ENCODE results near the gene MAT2B.
"Not testable (repeated sequence)": the region's sequence is repeated elsewhere in the genome, so short reads cannot be mapped to it uniquely, and the experiment has no call there.

Gene MAT2B

DNA sequence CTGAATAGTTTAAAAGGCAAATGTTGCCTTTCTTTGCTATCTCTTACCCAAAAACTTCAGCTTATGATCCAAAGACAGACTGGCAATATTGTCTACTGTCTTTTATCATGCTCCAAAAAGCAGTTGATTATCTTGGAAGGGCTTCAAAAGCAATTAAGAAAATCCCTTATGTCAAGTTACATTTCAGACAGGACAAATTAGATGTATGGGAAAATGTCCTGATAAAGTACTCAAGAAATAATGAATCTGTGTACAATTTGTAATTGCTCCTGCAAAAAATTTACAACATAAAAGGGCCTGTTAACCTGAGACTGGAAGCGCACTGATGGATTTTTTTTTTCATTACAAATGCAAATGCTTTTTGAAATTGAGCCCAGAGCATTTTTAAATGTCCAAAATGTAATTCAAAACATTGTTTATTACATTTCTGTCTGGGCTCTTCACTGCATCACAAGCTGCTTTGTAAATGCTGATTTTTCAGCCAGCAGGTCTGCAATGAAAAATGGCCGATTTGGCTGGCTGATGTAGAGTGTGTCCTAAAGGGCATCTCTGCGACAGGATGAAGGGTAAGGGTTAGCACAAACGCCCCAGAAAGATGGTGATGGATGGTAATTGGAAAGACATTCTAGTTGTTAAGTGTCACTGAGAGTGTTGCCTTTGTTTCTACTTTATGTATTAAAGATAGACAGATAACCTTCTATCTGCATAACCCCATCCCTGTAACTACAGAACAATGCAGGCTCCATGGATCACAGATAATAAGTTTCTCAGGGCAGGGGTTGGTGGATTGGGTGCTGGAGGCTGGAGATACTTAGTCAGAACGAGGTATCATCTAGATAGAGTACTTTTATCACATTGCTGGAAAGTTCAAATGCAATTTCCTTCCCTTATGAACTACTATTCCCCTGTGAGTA lies 27.0 kb downstream of the MAT2B start:
- Histone ChIP-seq H3K27ac (ENCODE audit: low read depth, low read length) (peak overlapping the region; percentile 54; the same call in 1 of the 2 replicates), H3K4me1 (ENCODE audit: insufficient read depth, low read length) (peaks cover 43% of the 10 kb centered on the region), H3K27me3 (ENCODE audit: insufficient read depth, low read length) (no peaks in the 10 kb centered on the region), H3K4me3 (ENCODE audit: low read length) (no peak overlapping the region), H3K36me3 (ENCODE audit: insufficient read depth, low read length) (no peaks in the 10 kb centered on the region), H3K9ac (ENCODE audit: low read depth, low read length) (no peak overlapping the region), H3K9me3 (ENCODE audit: insufficient read depth, low read depth, low read length) (no peaks in the 10 kb centered on the region)
- WGBS, result 71% methylated on average over 5 of the region's 5 CpGs

GRCh38 chr5:163533223-163533622 lies 27.8 kb downstream of the MAT2B start:
- no peaks in the 10 kb centered on the region for H3K27me3 ChIP-seq (ENCODE audit: insufficient read depth, low read length)
- H3K4me3 ChIP-seq (ENCODE audit: low read length), result no peak overlapping the region
- WGBS, result 39% methylated on average over 2 of the region's 2 CpGs
- H3K4me1 ChIP-seq (ENCODE audit: insufficient read depth, low read length), result peaks cover 43% of the 10 kb centered on the region
- H3K9ac ChIP-seq (ENCODE audit: low read depth, low read length), result no peak overlapping the region; the same call in 1 of the 2 replicates
- no peaks in the 10 kb centered on the region for H3K36me3 ChIP-seq (ENCODE audit: insufficient read depth, low read length)
- H3K27ac ChIP-seq (ENCODE audit: low read depth, low read length), result peak overlapping the region; percentile 54
- H3K9me3 ChIP-seq (ENCODE audit: insufficient read depth, low read depth, low read length), result no peaks in the 10 kb centered on the region

DNA sequence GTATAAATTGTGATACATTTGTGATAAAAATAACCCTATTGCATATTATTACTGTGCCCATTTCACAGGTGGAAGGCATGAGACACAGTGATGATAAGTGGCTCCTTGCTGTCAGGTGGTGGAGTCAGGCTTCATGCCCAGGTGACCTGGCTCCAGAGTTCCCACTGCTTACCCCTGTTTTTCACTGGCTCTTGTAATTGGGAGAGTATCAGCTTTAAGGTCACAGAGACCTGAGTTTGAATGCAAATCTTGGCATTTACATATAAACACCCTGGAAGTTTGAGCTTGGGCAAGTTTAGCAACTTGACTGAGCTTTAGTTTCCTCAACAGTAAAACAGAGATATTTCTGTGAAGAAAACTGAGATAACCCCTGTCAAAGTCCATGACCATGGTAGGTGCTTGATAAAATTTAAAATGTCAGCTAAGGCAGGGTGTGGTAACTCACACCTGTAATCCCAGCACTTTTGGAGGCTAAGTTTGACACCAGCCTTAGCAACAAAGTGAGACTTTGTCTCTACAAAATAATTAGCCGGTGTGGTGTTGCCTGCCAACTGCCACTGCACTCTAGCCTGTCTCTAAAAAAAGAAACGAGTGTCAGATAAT lies 29.2 kb downstream of the MAT2B start:
- Histone ChIP-seq H3K27me3 (ENCODE audit: insufficient read depth, low read length) (no peaks in the 10 kb centered on the region), H3K36me3 (ENCODE audit: insufficient read depth, low read length) (no peaks in the 10 kb centered on the region), H3K4me1 (ENCODE audit: insufficient read depth, low read length) (peaks cover 43% of the 10 kb centered on the region), H3K9ac (ENCODE audit: low read depth, low read length) (no peak overlapping the region), H3K27ac (ENCODE audit: low read depth, low read length) (peak overlapping the region; percentile 84), H3K9me3 (ENCODE audit: insufficient read depth, low read depth, low read length) (no peaks in the 10 kb centered on the region), H3K4me3 (ENCODE audit: low read length) (peak overlapping the region; percentile 29)
- WGBS, result 70% methylated on average over 2 of the region's 2 CpGs

DNA sequence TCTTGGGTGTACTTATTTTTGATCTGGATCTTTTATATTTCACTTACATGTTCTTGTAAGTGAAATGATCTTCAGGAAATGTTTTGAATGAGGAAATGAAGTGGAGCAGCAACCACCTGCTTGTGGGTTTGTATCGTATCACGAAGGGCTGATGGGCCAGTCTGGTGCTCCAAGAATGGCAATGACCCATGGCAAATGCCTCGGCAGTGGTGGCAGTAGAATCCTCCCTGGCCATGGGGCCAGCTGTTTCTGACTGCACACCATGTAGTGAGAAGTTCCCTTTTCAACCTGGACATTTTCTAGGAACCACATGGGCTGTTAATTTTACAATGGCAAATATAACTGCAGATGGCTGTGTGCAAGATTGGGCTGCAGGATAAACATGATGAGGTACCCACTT lies 29.9 kb downstream of the MAT2B start:
- no peak overlapping the region for H3K4me3 ChIP-seq (ENCODE audit: low read length)
- no peak overlapping the region for H3K9ac ChIP-seq (ENCODE audit: low read depth, low read length)
- H3K9me3 ChIP-seq (ENCODE audit: insufficient read depth, low read depth, low read length), result no peaks in the 10 kb centered on the region
- no peaks in the 10 kb centered on the region for H3K36me3 ChIP-seq (ENCODE audit: insufficient read depth, low read length)
- H3K27me3 ChIP-seq (ENCODE audit: insufficient read depth, low read length), result no peaks in the 10 kb centered on the region
- H3K4me1 ChIP-seq (ENCODE audit: insufficient read depth, low read length), result peaks cover 43% of the 10 kb centered on the region
- 94% methylated on average over 3 of the region's 3 CpGs for WGBS
- peak overlapping the region; percentile 84; the same call in 1 of the 2 replicates for H3K27ac ChIP-seq (ENCODE audit: low read depth, low read length)

DNA sequence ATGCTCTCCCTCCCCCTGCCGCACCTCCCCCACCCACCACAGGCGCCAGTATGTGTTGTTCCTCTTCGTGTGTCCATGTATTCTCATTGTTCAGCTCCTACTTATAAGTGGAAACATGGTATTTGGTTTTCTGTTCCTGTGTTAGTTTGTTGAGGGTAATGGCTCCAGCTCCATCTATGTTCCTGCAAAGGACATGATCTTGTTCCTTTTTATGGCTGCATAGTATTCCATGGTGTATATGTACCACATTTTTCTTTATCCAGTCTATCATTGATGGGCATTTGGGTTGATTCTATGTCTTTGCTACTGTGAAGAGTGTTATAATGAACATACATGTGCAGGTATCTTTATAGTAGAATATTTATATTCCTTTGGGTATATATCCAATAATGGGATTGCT lies 31.0 kb downstream of the MAT2B start:
- H3K4me3 ChIP-seq (ENCODE audit: low read length); H3K9ac ChIP-seq (ENCODE audit: low read depth, low read length); H3K27ac ChIP-seq (ENCODE audit: low read depth, low read length); H3K36me3 ChIP-seq (ENCODE audit: insufficient read depth, low read length); H3K27me3 ChIP-seq (ENCODE audit: insufficient read depth, low read length); H3K9me3 ChIP-seq (ENCODE audit: insufficient read depth, low read depth, low read length): not testable (repeated sequence)
- 92% methylated on average over 3 of the region's 3 CpGs for WGBS
- H3K4me1 ChIP-seq (ENCODE audit: insufficient read depth, low read length), result peaks cover 38% of the 10 kb centered on the region

GRCh38 chr5:163540696-163541095 lies 35.3 kb downstream of the MAT2B start:
- Histone ChIP-seq H3K36me3 (ENCODE audit: insufficient read depth, low read length) (no peaks in the 10 kb centered on the region), H3K9me3 (ENCODE audit: insufficient read depth, low read depth, low read length) (no peaks in the 10 kb centered on the region), H3K4me3 (ENCODE audit: low read length) (no peak overlapping the region), H3K27ac (ENCODE audit: low read depth, low read length) (no peak overlapping the region), H3K27me3 (ENCODE audit: insufficient read depth, low read length) (no peaks in the 10 kb centered on the region), H3K4me1 (ENCODE audit: insufficient read depth, low read length) (peaks cover 6% of the 10 kb centered on the region; the same call in 1 of the 2 replicates), H3K9ac (ENCODE audit: low read depth, low read length) (no peak overlapping the region)
- WGBS, result 100% methylated on average over 1 of the region's 1 CpG

DNA sequence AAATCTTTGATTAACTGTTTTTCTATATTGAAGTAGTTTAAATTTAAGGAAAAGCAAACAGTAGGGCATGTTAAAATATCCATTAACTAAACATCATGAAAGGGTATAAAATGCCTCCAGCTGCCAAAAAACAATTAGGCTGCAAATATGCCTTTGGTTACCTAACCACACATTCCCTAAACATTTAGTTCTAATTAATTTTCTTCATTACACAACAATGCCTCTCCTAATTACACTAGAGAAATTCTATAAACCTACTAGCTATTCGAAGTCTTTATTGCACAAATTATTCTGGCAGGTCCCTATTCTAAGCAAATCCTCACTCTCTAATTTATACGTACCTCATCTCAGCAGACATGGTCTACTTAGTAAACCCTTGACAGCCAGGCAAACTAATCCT lies 37.4 kb downstream of the MAT2B start:
- no peaks in the 10 kb centered on the region for H3K9me3 ChIP-seq (ENCODE audit: insufficient read depth, low read depth, low read length)
- no peak overlapping the region for H3K27ac ChIP-seq (ENCODE audit: low read depth, low read length)
- no peak overlapping the region for H3K4me3 ChIP-seq (ENCODE audit: low read length)
- WGBS, result 94% methylated on average over 2 of the region's 2 CpGs
- H3K36me3 ChIP-seq (ENCODE audit: insufficient read depth, low read length), result no peaks in the 10 kb centered on the region
- H3K27me3 ChIP-seq (ENCODE audit: insufficient read depth, low read length), result no peaks in the 10 kb centered on the region
- no peak overlapping the region for H3K9ac ChIP-seq (ENCODE audit: low read depth, low read length)
- H3K4me1 ChIP-seq (ENCODE audit: insufficient read depth, low read length), result peaks cover 6% of the 10 kb centered on the region; the same call in 1 of the 2 replicates

GRCh38 chr5:163544041-163544440 lies 38.6 kb downstream of the MAT2B start:
- no peaks in the 10 kb centered on the region for H3K36me3 ChIP-seq (ENCODE audit: insufficient read depth, low read length)
- no peaks in the 10 kb centered on the region for H3K27me3 ChIP-seq (ENCODE audit: insufficient read depth, low read length)
- no peak overlapping the region for H3K9ac ChIP-seq (ENCODE audit: low read depth, low read length)
- 66% methylated on average over 4 of the region's 4 CpGs for WGBS
- no peaks in the 10 kb centered on the region for H3K9me3 ChIP-seq (ENCODE audit: insufficient read depth, low read depth, low read length)
- no peak overlapping the region for H3K27ac ChIP-seq (ENCODE audit: low read depth, low read length)
- H3K4me1 ChIP-seq (ENCODE audit: insufficient read depth, low read length), result peaks cover 6% of the 10 kb centered on the region; the same call in 1 of the 2 replicates
- no peak overlapping the region for H3K4me3 ChIP-seq (ENCODE audit: low read length)

DNA sequence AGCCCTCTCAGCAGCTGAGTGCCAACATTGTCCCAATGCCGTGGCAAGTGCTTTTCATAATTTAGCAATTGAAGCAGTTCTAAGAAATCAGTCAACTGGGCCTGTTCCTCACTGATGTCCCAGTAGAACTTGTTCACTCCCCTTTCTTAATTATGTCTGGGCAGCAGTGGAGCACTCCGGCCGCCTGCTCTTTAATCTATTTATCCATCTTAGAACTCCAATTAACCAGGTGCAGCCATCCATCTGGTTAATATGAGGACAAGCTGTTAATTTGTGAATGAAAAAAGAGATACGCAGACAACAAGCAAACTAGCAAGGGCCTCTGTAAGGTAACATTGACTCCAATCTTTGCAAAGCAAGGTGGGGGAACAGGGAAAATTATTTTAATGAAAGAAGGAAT lies 39.4 kb downstream of the MAT2B start:
- Histone ChIP-seq H3K9ac (ENCODE audit: low read depth, low read length) (no peak overlapping the region), H3K27ac (ENCODE audit: low read depth, low read length) (no peak overlapping the region), H3K4me1 (ENCODE audit: insufficient read depth, low read length) (peaks cover 6% of the 10 kb centered on the region; the same call in 1 of the 2 replicates), H3K36me3 (ENCODE audit: insufficient read depth, low read length) (no peaks in the 10 kb centered on the region), H3K4me3 (ENCODE audit: low read length) (no peak overlapping the region), H3K27me3 (ENCODE audit: insufficient read depth, low read length) (no peaks in the 10 kb centered on the region), H3K9me3 (ENCODE audit: insufficient read depth, low read depth, low read length) (no peaks in the 10 kb centered on the region)
- WGBS, result 94% methylated on average over 4 of the region's 4 CpGs

GRCh38 chr5:163548649-163549048 lies 43.2 kb downstream of the MAT2B start:
- Histone ChIP-seq H3K4me1 (ENCODE audit: insufficient read depth, low read length) (peaks cover 6% of the 10 kb centered on the region; the same call in 1 of the 2 replicates), H3K9ac (ENCODE audit: low read depth, low read length) (no peak overlapping the region)
- WGBS, result 94% methylated on average over 5 of the region's 5 CpGs

GRCh38 chr5:163551156-163551555 lies 45.7 kb downstream of the MAT2B start:
- Histone ChIP-seq H3K27me3 (ENCODE audit: insufficient read depth, low read length) (no peaks in the 10 kb centered on the region), H3K4me3 (ENCODE audit: low read length) (no peak overlapping the region), H3K36me3 (ENCODE audit: insufficient read depth, low read length) (no peaks in the 10 kb centered on the region), H3K9me3 (ENCODE audit: insufficient read depth, low read depth, low read length) (no peaks in the 10 kb centered on the region), H3K27ac (ENCODE audit: low read depth, low read length) (no peak overlapping the region), H3K9ac (ENCODE audit: low read depth, low read length) (no peak overlapping the region), H3K4me1 (ENCODE audit: insufficient read depth, low read length) (no peaks in the 10 kb centered on the region)
- 96% methylated on average over 1 of the region's 3 CpGs for WGBS

More at GRCh38 chr5:163548649-163549048, 43.2 kb downstream of the MAT2B start:
- H3K27me3 ChIP-seq (ENCODE audit: insufficient read depth, low read length), result no peaks in the 10 kb centered on the region
- H3K36me3 ChIP-seq (ENCODE audit: insufficient read depth, low read length), result no peaks in the 10 kb centered on the region
- H3K4me3 ChIP-seq (ENCODE audit: low read length), result no peak overlapping the region
- H3K9me3 ChIP-seq (ENCODE audit: insufficient read depth, low read depth, low read length), result no peaks in the 10 kb centered on the region
- no peak overlapping the region for H3K27ac ChIP-seq (ENCODE audit: low read depth, low read length)

Measured in HUES64 (cell line).